ENCODE measurements around the gene RGL1.

RGL1 gene

GRCh38 chr1:183810756-183811544, 6.0 kb downstream of the RGL1 start:
- Histone ChIP-seq H3K4me1 (ENCODE audit: insufficient read depth, low read length, severe bottlenecking) (no peaks in the 10 kb centered on the region), H3F3A (ENCODE audit: insufficient read depth, low read length) (no peaks in the 10 kb centered on the region), H3K79me2 (ENCODE audit: insufficient read depth, low read length) (no peaks in the 10 kb centered on the region), H4K20me1 (ENCODE audit: insufficient read depth, low read length) (no peaks in the 10 kb centered on the region), H3K9me2 (ENCODE audit: low read depth, low read length) (no peaks in the 10 kb centered on the region), H3K4me3 (ENCODE audit: low read depth, low read length, poor library complexity, severe bottlenecking) (no peak overlapping the region), H3K4me2 (ENCODE audit: low read length) (no peak overlapping the region), H3K36me3 (ENCODE audit: insufficient read depth, low read length) (no peaks in the 10 kb centered on the region), H3K9me3 (ENCODE audit: low read length) (no peaks in the 10 kb centered on the region), H2AFZ (ENCODE audit: low read length) (no peak overlapping the region), H3K27ac (ENCODE audit: low read depth, low read length, poor library complexity, severe bottlenecking) (no peak overlapping the region), H3K9ac (ENCODE audit: low read length) (no peak overlapping the region), H3K27me3 (ENCODE audit: insufficient read depth, low read length) (no peaks in the 10 kb centered on the region)
- no peak for TF ChIP-seq EZH2 (IDR thresholded peaks at IDR 0.05; ENCODE audit: borderline replicate concordance, low read length)
- TF ChIP-seq, protein P1, sequence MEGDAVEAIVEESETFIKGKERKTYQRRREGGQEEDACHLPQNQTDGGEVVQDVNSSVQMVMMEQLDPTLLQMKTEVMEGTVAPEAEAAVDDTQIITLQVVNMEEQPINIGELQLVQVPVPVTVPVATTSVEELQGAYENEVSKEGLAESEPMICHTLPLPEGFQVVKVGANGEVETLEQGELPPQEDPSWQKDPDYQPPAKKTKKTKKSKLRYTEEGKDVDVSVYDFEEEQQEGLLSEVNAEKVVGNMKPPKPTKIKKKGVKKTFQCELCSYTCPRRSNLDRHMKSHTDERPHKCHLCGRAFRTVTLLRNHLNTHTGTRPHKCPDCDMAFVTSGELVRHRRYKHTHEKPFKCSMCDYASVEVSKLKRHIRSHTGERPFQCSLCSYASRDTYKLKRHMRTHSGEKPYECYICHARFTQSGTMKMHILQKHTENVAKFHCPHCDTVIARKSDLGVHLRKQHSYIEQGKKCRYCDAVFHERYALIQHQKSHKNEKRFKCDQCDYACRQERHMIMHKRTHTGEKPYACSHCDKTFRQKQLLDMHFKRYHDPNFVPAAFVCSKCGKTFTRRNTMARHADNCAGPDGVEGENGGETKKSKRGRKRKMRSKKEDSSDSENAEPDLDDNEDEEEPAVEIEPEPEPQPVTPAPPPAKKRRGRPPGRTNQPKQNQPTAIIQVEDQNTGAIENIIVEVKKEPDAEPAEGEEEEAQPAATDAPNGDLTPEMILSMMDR (IDR thresholded peaks at IDR 0.05; ENCODE audit: low read length), result no peak

DNA sequence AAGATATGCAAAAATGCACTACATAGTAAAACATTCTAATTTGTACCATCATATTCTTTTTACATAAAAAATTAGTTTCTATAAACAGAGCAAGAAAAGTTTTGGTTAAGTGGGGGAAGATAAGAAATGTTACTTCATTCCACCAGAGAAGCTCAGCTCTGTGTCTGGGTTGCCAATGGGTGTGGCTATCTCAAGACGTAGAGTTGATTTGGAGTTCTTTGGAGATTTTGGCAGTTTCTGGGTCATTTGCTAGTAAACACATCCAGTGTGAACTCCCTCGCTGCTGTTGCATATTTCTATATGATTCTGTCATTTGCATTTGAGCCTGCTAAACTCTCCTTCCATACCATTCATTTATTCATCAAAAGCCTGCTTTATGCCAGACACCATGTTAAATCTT, 7.2 kb downstream of the RGL1 start:
- H3K79me2 ChIP-seq (ENCODE audit: insufficient read depth, low read length), result no peaks in the 10 kb centered on the region
- H3K9ac ChIP-seq (ENCODE audit: low read length), result no peak overlapping the region
- no peaks in the 10 kb centered on the region for H3K4me1 ChIP-seq (ENCODE audit: insufficient read depth, low read length, severe bottlenecking)
- H3F3A ChIP-seq (ENCODE audit: insufficient read depth, low read length), result no peaks in the 10 kb centered on the region
- no peak overlapping the region for H3K4me3 ChIP-seq (ENCODE audit: low read depth, low read length, poor library complexity, severe bottlenecking)
- no peak overlapping the region for H3K4me2 ChIP-seq (ENCODE audit: low read length)
- H3K9me2 ChIP-seq (ENCODE audit: low read depth, low read length), result no peaks in the 10 kb centered on the region
- no peaks in the 10 kb centered on the region for H3K36me3 ChIP-seq (ENCODE audit: insufficient read depth, low read length)
- H3K9me3 ChIP-seq (ENCODE audit: low read length), result no peaks in the 10 kb centered on the region
- H4K20me1 ChIP-seq (ENCODE audit: insufficient read depth, low read length), result no peaks in the 10 kb centered on the region
- no peaks in the 10 kb centered on the region for H3K27me3 ChIP-seq (ENCODE audit: insufficient read depth, low read length)
- no peak overlapping the region for H3K27ac ChIP-seq (ENCODE audit: low read depth, low read length, poor library complexity, severe bottlenecking)
- H2AFZ ChIP-seq (ENCODE audit: low read length), result no peak overlapping the region
- no peak for TF ChIP-seq EZH2 (IDR thresholded peaks at IDR 0.05; ENCODE audit: borderline replicate concordance, low read length)
- TF ChIP-seq, protein P1 (IDR thresholded peaks at IDR 0.05; ENCODE audit: low read length), result no peak

DNA sequence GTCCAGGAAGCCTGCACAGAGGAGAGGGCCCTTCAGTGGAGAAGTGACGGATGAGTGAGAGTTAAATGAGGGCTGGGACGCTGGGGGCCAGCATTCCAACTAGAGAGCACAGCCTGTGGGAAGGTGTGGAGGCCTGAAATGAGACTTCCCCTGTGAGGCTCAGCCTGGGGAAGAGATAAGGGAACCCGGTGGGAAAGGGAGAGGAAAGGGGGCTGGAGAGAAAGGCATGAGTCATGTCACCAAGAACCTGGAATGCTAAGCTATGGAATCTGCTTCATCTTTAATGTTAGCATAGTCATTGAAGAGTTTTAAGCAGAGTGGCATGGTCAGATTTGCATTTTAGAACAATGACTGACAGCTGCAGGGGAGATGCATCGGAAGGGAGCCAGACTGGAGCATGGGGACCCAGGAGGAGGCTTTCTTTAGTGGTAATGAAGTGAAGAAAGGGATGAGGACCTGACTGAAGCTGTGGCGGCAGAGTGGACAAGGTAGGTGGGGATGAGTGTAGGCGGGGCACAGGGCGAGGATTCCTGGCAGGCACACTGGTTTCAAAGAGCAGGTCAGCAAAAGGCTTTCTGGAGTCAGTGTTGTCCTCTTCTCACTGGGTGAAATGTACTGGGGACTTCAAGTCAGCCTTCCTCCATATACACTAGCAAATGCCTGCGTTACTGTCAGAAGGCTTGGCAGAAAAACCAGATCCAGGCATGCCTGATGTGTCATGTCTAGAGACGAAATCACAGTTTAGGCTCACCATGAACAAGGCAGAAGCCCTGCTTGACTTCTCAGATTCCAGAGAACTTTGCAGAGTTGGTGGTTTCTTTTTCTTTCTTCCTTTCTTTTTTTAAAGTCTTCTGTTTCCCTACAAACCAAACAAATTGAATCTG, 8.0 kb downstream of the RGL1 start:
- no peak overlapping the region for H3K27ac ChIP-seq (ENCODE audit: low read depth, low read length, poor library complexity, severe bottlenecking)
- H3K79me2 ChIP-seq (ENCODE audit: insufficient read depth, low read length), result no peaks in the 10 kb centered on the region
- no peaks in the 10 kb centered on the region for H3K9me2 ChIP-seq (ENCODE audit: low read depth, low read length)
- H3K9me3 ChIP-seq (ENCODE audit: low read length), result no peaks in the 10 kb centered on the region
- no peak overlapping the region for H2AFZ ChIP-seq (ENCODE audit: low read length)
- no peak overlapping the region for H3K9ac ChIP-seq (ENCODE audit: low read length)
- no peak for TF ChIP-seq EZH2 (IDR thresholded peaks at IDR 0.05; ENCODE audit: borderline replicate concordance, low read length)
- no peaks in the 10 kb centered on the region for H4K20me1 ChIP-seq (ENCODE audit: insufficient read depth, low read length)
- H3K36me3 ChIP-seq (ENCODE audit: insufficient read depth, low read length), result no peaks in the 10 kb centered on the region
- no peak overlapping the region for H3K4me3 ChIP-seq (ENCODE audit: low read depth, low read length, poor library complexity, severe bottlenecking)
- H3K27me3 ChIP-seq (ENCODE audit: insufficient read depth, low read length), result no peaks in the 10 kb centered on the region
- no peaks in the 10 kb centered on the region for H3K4me1 ChIP-seq (ENCODE audit: insufficient read depth, low read length, severe bottlenecking)
- H3K4me2 ChIP-seq (ENCODE audit: low read length), result no peak overlapping the region
- H3F3A ChIP-seq (ENCODE audit: insufficient read depth, low read length), result no peaks in the 10 kb centered on the region
